HCT116 (cell line): ENCODE measurements around the gene RPL35.

Experiments used
- EGR1 ChIP-seq: IDR thresholded peaks from 2 replicates; pipeline ENCODE4 v1.6.1; 2012; ENCODE audit warnings: low read depth
- EZH2 ChIP-seq: fragments of 200-600 bp; sonication (generic); IDR thresholded peaks from 2 replicates; pipeline ENCODE4 v1.6.1; 2017; ENCODE audit warnings: antibody characterized with exemption, mixed run types
- MAX ChIP-seq: IDR thresholded peaks from 2 replicates; pipeline ENCODE4 v1.6.1; 2012
- POLR2A ChIP-seq: IDR thresholded peaks from 2 replicates; pipeline ENCODE4 v1.7.0; 2011; ENCODE audit warnings: borderline replicate concordance; ENCODE audit not compliant: insufficient read depth, insufficient read length; ENCODE audit errors: extremely low read depth
- POLR2AphosphoS5 ChIP-seq: IDR thresholded peaks from 2 replicates; pipeline ENCODE4 v1.6.1; 2011; ENCODE audit warnings: mild to moderate bottlenecking, low read depth, low read length, moderate library complexity
- RAD21 ChIP-seq: IDR thresholded peaks from 2 replicates; pipeline ENCODE4 v1.6.1; 2012; ENCODE audit warnings: low read depth, mild to moderate bottlenecking
- SRF ChIP-seq: IDR thresholded peaks from 2 replicates; pipeline ENCODE4 v1.6.1; 2012; ENCODE audit warnings: low read depth
- TCF7L2 ChIP-seq: IDR thresholded peaks from 2 replicates; pipeline ENCODE4 v1.7.0; 2011; ENCODE audit warnings: borderline replicate concordance, inconsistent platforms; ENCODE audit not compliant: insufficient read depth, insufficient read length; ENCODE audit errors: extremely low read depth
- YY1 ChIP-seq: IDR thresholded peaks from 2 replicates; pipeline ENCODE4 v1.6.1; 2011; ENCODE audit warnings: low read length, low read depth, moderate library complexity, mild to moderate bottlenecking; ENCODE audit not compliant: insufficient replicate concordance; ENCODE audit errors: extremely low read depth
- TF ChIP-seq, protein P1 (sequence below), 3 experiments: fragments of 200-600 bp in 1 of 3; sonication (generic) in 1 of 3; IDR thresholded peaks in 2 of 3; conservative IDR thresholded peaks in 1 of 3; 2 replicates each; pipeline ENCODE4 v1.5.1; 2012 to 2017; ENCODE audit warnings: low read depth in 2 of 3, low read length in 2 of 3, antibody characterized with exemption in 1 of 3, borderline replicate concordance in 1 of 3, control low read depth in 1 of 3, mild to moderate bottlenecking in 1 of 3, mixed read lengths in 1 of 3, mixed run types in 1 of 3, moderate library complexity in 1 of 3; ENCODE audit not compliant: insufficient read depth in 1 of 3
- TF ChIP-seq, protein P2 (sequence below): IDR thresholded peaks from 2 replicates; pipeline ENCODE4 v1.6.1; 2012; ENCODE audit warnings: low read depth
- TF ChIP-seq, protein P3 (sequence below): IDR thresholded peaks from 2 replicates; pipeline ENCODE4 v1.6.1; 2012

DNA sequence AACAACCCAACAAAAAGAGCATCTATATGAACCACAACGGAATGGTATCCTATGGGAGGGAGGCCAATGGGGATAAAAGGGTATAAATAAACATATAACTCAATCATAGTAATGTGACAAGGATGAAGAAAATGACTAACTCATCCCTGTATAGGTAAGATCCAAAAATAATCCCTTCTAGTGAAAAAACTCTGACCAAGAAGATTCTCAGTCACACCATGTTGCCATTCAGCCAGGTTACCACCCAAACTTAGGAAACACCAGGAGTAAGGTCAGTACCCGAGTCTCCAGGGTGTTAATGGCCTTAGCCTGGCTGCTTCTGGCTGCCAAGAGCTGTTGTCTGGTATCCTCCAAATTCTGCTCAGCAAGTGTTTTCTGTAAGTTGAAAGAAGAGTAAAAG, 46.3 kb upstream of the RPL35 start:
- no peak for TF ChIP-seq RAD21
- no peak for TF ChIP-seq POLR2AphosphoS5
- no peak for TF ChIP-seq MAX
- TF ChIP-seq, protein P1, sequence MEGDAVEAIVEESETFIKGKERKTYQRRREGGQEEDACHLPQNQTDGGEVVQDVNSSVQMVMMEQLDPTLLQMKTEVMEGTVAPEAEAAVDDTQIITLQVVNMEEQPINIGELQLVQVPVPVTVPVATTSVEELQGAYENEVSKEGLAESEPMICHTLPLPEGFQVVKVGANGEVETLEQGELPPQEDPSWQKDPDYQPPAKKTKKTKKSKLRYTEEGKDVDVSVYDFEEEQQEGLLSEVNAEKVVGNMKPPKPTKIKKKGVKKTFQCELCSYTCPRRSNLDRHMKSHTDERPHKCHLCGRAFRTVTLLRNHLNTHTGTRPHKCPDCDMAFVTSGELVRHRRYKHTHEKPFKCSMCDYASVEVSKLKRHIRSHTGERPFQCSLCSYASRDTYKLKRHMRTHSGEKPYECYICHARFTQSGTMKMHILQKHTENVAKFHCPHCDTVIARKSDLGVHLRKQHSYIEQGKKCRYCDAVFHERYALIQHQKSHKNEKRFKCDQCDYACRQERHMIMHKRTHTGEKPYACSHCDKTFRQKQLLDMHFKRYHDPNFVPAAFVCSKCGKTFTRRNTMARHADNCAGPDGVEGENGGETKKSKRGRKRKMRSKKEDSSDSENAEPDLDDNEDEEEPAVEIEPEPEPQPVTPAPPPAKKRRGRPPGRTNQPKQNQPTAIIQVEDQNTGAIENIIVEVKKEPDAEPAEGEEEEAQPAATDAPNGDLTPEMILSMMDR (IDR thresholded peaks at IDR 0.05 in 2 of 3, conservative IDR thresholded peaks at IDR 0.05 in 1 of 3; ENCODE audit: borderline replicate concordance in 1 of 3, insufficient read depth in 1 of 3, low read depth in 2 of 3, low read length in 2 of 3) = no peak
- TF ChIP-seq YY1 = no peak
- no peak for TF ChIP-seq POLR2A
- no peak for TF ChIP-seq EGR1
- no peak for TF ChIP-seq EZH2
- TF ChIP-seq, protein P2, sequence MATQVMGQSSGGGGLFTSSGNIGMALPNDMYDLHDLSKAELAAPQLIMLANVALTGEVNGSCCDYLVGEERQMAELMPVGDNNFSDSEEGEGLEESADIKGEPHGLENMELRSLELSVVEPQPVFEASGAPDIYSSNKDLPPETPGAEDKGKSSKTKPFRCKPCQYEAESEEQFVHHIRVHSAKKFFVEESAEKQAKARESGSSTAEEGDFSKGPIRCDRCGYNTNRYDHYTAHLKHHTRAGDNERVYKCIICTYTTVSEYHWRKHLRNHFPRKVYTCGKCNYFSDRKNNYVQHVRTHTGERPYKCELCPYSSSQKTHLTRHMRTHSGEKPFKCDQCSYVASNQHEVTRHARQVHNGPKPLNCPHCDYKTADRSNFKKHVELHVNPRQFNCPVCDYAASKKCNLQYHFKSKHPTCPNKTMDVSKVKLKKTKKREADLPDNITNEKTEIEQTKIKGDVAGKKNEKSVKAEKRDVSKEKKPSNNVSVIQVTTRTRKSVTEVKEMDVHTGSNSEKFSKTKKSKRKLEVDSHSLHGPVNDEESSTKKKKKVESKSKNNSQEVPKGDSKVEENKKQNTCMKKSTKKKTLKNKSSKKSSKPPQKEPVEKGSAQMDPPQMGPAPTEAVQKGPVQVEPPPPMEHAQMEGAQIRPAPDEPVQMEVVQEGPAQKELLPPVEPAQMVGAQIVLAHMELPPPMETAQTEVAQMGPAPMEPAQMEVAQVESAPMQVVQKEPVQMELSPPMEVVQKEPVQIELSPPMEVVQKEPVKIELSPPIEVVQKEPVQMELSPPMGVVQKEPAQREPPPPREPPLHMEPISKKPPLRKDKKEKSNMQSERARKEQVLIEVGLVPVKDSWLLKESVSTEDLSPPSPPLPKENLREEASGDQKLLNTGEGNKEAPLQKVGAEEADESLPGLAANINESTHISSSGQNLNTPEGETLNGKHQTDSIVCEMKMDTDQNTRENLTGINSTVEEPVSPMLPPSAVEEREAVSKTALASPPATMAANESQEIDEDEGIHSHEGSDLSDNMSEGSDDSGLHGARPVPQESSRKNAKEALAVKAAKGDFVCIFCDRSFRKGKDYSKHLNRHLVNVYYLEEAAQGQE = no peak
- TF ChIP-seq, protein P3, sequence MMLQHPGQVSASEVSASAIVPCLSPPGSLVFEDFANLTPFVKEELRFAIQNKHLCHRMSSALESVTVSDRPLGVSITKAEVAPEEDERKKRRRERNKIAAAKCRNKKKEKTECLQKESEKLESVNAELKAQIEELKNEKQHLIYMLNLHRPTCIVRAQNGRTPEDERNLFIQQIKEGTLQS = no peak
- no peak for TF ChIP-seq TCF7L2
- TF ChIP-seq SRF = no peak
